NB4 (cell line): ENCODE data around the gene GNG11.

Source experiments
- CTCF ChIP-seq: IDR thresholded peaks from one replicate; pipeline ENCODE4 v1.5.1; 2012; ENCODE audit warnings: low read depth, low read length
- MAX ChIP-seq: IDR thresholded peaks from 2 replicates; pipeline ENCODE4 v1.6.1; 2011; ENCODE audit warnings: low read depth, low read length
- POLR2A ChIP-seq: IDR thresholded peaks from 2 replicates; pipeline ENCODE4 v1.6.1; 2011; ENCODE audit warnings: mild to moderate bottlenecking; ENCODE audit not compliant: insufficient read length; ENCODE audit errors: extremely low read depth

DNA sequence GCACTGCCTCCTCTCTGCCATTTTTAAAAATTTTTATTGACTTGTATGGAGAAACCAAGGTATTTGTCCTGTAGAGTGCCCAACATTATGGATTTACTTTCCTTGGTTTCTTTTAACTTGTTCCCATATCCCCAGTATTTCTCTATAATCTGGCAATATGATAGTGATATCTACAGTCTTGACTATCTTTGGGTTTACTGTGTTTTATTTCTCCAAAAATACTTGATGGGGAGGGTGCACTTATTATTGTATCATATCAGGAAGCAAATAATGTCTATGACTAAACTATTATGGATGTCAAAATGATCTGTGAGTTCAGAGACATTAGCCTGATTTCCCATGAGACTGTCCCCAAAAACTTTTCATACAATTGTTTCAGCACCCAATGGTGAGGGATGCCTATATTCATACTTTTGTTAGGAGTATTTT, 37.6 kb upstream of the GNG11 start:
- no peak for TF ChIP-seq CTCF
- no peak for TF ChIP-seq POLR2A
- TF ChIP-seq MAX, result no peak
